HG03575 (cell line): ENCODE results near the gene CHD1L.
"Not testable (repeated sequence)": the region's sequence is repeated elsewhere in the genome, so short reads cannot be mapped to it uniquely, and the experiment has no call there.

Experiments
- ATAC-seq: cut with Tn5 transposase; IDR thresholded peaks from one replicate; pipeline ENCODE4 v1.9.1; 2021; ENCODE audit not compliant: unreplicated experiment, insufficient number of reproducible peaks, low FRiP score; ENCODE audit errors: extremely low read depth

Gene CHD1L

GRCh38 chr1:147242449-147243227 lies at the start of gene CHD1L:
Gene CHD1L, plus strand, starts transcription at chr1:147242684. Its CDS starts 20 bp downstream, at chr1:147242704.
- ATAC-seq = peak; percentile 59

- ATAC-seq = not testable (repeated sequence)
Observed at GRCh38 chr1:147197324-147197723, 45.2 kb upstream of the CHD1L start.

- ATAC-seq = no peak
Observed at GRCh38 chr1:147201276-147201675, 41.2 kb upstream of the CHD1L start.

- no peak for ATAC-seq
Observed at GRCh38 chr1:147201786-147202185, 40.7 kb upstream of the CHD1L start.

- ATAC-seq = no peak
Observed at GRCh38 chr1:147202576-147202975, 39.9 kb upstream of the CHD1L start.

- ATAC-seq = no peak
Observed at GRCh38 chr1:147204080-147204479, 38.4 kb upstream of the CHD1L start.

- ATAC-seq = no peak
Observed at GRCh38 chr1:147207192-147207591, 35.3 kb upstream of the CHD1L start.

GRCh38 chr1:147208619-147209018 lies 33.9 kb upstream of the CHD1L start:
- no peak for ATAC-seq

- no peak for ATAC-seq
Observed at GRCh38 chr1:147209825-147210821, 32.4 kb upstream of the CHD1L start.

- no peak for ATAC-seq
Observed at GRCh38 chr1:147210987-147211386, 31.5 kb upstream of the CHD1L start.

GRCh38 chr1:147211577-147211976 lies 30.9 kb upstream of the CHD1L start:
- ATAC-seq = no peak

GRCh38 chr1:147213271-147213670 lies 29.2 kb upstream of the CHD1L start:
- ATAC-seq = no peak

- no peak for ATAC-seq
Observed at GRCh38 chr1:147214325-147214724, 28.2 kb upstream of the CHD1L start.

- ATAC-seq = no peak
Observed at GRCh38 chr1:147214842-147215539, 27.5 kb upstream of the CHD1L start.

- ATAC-seq = no peak
Observed at GRCh38 chr1:147215540-147215916, 27.0 kb upstream of the CHD1L start.

- ATAC-seq = no peak
Observed at GRCh38 chr1:147216124-147216523, 26.4 kb upstream of the CHD1L start.

GRCh38 chr1:147217141-147217540 lies 25.3 kb upstream of the CHD1L start:
- ATAC-seq = no peak

GRCh38 chr1:147218606-147219005 lies 23.9 kb upstream of the CHD1L start:
- no peak for ATAC-seq
